Stomach (tissue), 9 donors: ENCODE data around the gene KHK. TPM values are rescaled to one million over a fixed set of nuclear protein-coding genes. Genes with fewer than 3 reads are reported as not detected.
"Not testable (repeated sequence)": the region's sequence is repeated elsewhere in the genome, so short reads cannot be mapped to it uniquely, and the experiment has no call there.

ENCODE experiments used
- DNase-seq, 2 donors: peaks; one replicate each; pipeline versions ENCODE4 v3.0.0 to v3.0.0-alpha.2; 2013 to 2019
- H3K27ac ChIP-seq, 5 donors: fragments of 200-600 bp in 4 of 5; sonication (generic) in 4 of 5; one replicate each; pipeline ENCODE4 v1.5.1; 2013 to 2019; ENCODE audit warnings: mild to moderate bottlenecking in 1 of 5, moderate library complexity in 1 of 5
- H3K27me3 ChIP-seq, 3 donors: fragments of 200-600 bp; sonication (generic); one replicate each; pipeline ENCODE4 v1.5.1; 2017 to 2019; ENCODE audit warnings: mixed run types in 1 of 3
- H3K36me3 ChIP-seq, 4 donors: fragments of 200-600 bp; sonication (generic); 1 replicate in 3 of 4; 2 replicates in 1 of 4; pipeline ENCODE4 v1.5.1; 2016 to 2019
- H3K4me1 ChIP-seq, 4 donors: fragments of 200-600 bp; sonication (generic); one replicate each; pipeline ENCODE4 v1.5.1; 2016 to 2019
- H3K4me3 ChIP-seq, 4 donors: fragments of 200-600 bp; sonication (generic) in 3 of 4; one replicate each; pipeline ENCODE4 v1.5.1; 2016 to 2019; ENCODE audit warnings: mild to moderate bottlenecking in 1 of 4
- H3K9me3 ChIP-seq, 4 donors: fragments of 200-600 bp; sonication (generic); one replicate each; pipeline ENCODE4 v1.5.1; 2016 to 2019
- EP300 ChIP-seq: sonication (generic); formaldehyde crosslinking; IDR thresholded peaks from one replicate; pipeline ENCODE4 v1.6.1; 2017; ENCODE audit warnings: antibody characterized with exemption
- POLR2A ChIP-seq, 4 donors: fragments of 450-650 bp; IDR thresholded peaks; one replicate each; pipeline ENCODE4 v1.6.1; 2016; ENCODE audit warnings: antibody characterized with exemption in 4 of 4, control low read depth in 2 of 4, mild to moderate bottlenecking in 1 of 4, moderate library complexity in 1 of 4
- POLR2AphosphoS5 ChIP-seq, 3 donors: sonication (generic); formaldehyde crosslinking; IDR thresholded peaks; one replicate each; pipeline ENCODE4 v1.6.1; 2016; ENCODE audit warnings: antibody characterized with exemption in 3 of 3
- WGBS, 5 donors: extraction: QIAGEN DNeasy Blood & Tissue Kit in 3 of 5; methylation state at CpG; one replicate each; pipeline versions ENCODE4 v1.1.5 to v1.1.7; 2013 to 2018; 5-methylcytosine and 5-hydroxymethylcytosine counted together
- intact Hi-C: fragments of 100-400 bp; cut with DNase I; formaldehyde crosslinking; loops from one replicate; pipeline ENCODE4 v1.15.1; 2023; ENCODE audit warnings: low total_unique reads
- polyA plus RNA-seq, 3 donors: library from polyadenylated mRNA; stranded (reverse); fragments of 200-250 nt; gene quantifications; one replicate each; pipeline ENCODE4 v1.2.3, GENCODE V29; 2013
- total RNA-seq, 5 donors: library from RNA; depleted of rRNA; stranded (reverse); fragments of >200 nt; gene quantifications; one replicate each; pipeline versions ENCODE4 v1.1.0 to v1.2.3, GENCODE V29; 2014 to 2016
- TF ChIP-seq, protein P1 (sequence below), 7 experiments: fragments of 450-650 bp in 4 of 7; fragments of 200-600 bp in 3 of 7; sonication (generic) in 3 of 7; IDR thresholded peaks; one replicate each; pipeline ENCODE4 v1.5.1; 2016 to 2019; ENCODE audit warnings: antibody characterized with exemption in 7 of 7, control low read depth in 2 of 7, mild to moderate bottlenecking in 1 of 7
- donor health status: healthy with polysubstance abuse.
- donor health status: Bipolar disorder and iron deficiency.
- donor health status: healthy.

Gene KHK
- total and polyA plus RNA-seq, 8 donors: 1.3 to 18.2 (median 3.5) TPM; not detected in 1

DNA sequence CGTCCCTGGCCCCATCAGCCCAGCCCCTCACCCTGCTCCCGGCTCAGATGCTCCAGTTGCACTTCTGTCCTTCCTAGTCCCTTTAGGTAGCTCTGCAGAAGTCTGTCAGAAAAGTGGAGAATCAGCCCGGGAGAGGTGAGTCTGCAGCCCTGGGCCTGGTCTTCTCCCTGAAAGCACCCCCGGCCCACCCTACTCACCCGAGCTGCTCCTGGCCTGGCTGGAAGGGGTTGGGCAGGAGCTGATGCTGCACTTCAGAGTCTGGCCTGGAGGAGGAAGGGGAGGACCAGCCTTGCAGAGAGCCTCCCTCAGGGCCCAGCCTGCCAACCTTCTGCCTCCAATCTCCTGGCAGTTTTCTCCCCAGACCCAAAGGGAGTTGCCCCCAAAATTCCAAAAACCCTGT, 15.8 kb downstream of the KHK start:
- Histone ChIP-seq H3K36me3 (peaks cover 0 to 15% (median 0%) of the 10 kb centered on the region in 4 donors), H3K9me3 (no peaks in the 10 kb centered on the region), H3K27me3 (peaks cover 0 to 25% (median 0%) of the 10 kb centered on the region in 3 donors), H3K4me3 (no peak overlapping the region), H3K27ac (no peak overlapping the region), H3K4me1 (no peaks in the 10 kb centered on the region)
- WGBS, 5 donors: 76 to 84% (median 83%) methylated on average over 4 to 5 of the region's 5 CpGs
- intact Hi-C loops: loop anchor here (5.0 to 10.0 kb wide), 2 partner anchors 82 to 180 kb away; partner anchors contain the start of gene TRIM54
- TF ChIP-seq POLR2AphosphoS5 (IDR thresholded peaks at IDR 0.05): no peak
- TF ChIP-seq, protein P1, sequence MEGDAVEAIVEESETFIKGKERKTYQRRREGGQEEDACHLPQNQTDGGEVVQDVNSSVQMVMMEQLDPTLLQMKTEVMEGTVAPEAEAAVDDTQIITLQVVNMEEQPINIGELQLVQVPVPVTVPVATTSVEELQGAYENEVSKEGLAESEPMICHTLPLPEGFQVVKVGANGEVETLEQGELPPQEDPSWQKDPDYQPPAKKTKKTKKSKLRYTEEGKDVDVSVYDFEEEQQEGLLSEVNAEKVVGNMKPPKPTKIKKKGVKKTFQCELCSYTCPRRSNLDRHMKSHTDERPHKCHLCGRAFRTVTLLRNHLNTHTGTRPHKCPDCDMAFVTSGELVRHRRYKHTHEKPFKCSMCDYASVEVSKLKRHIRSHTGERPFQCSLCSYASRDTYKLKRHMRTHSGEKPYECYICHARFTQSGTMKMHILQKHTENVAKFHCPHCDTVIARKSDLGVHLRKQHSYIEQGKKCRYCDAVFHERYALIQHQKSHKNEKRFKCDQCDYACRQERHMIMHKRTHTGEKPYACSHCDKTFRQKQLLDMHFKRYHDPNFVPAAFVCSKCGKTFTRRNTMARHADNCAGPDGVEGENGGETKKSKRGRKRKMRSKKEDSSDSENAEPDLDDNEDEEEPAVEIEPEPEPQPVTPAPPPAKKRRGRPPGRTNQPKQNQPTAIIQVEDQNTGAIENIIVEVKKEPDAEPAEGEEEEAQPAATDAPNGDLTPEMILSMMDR (IDR thresholded peaks at IDR 0.05): no peak
- no peak for TF ChIP-seq POLR2A (IDR thresholded peaks at IDR 0.05)
- TF ChIP-seq EP300: no peak
- DNase-seq: no peak

DNA sequence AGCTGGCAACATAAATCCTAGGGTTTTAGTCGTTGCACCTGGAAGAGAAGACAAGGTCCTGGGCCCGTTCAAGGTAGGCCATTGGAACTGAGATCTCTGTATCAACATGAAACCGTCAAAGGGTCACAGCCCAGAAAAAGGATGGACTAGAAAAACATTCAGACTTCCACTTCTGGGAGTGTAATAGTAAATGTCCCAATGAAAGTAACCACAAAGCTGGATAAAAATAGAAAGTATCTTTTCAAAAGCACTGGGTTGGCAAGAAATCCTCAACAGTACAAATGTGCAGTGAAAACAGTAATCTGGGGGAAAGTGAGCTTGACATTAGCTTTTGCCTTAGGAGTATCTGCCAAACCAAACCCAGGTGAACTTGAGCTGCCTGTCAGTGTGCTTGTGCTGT, 19.4 kb downstream of the KHK start:
- TF ChIP-seq, protein P1 (IDR thresholded peaks at IDR 0.05): no peak
- TF ChIP-seq POLR2AphosphoS5 (IDR thresholded peaks at IDR 0.05): no peak
- TF ChIP-seq EP300: no peak
- no peak for TF ChIP-seq POLR2A (IDR thresholded peaks at IDR 0.05)
- H3K27ac ChIP-seq: no peak overlapping the region
- H3K27me3 ChIP-seq: peaks cover 0 to 28% (median 0%) of the 10 kb centered on the region in 3 donors
- no peaks in the 10 kb centered on the region for H3K36me3 ChIP-seq
- no peak overlapping the region for H3K4me3 ChIP-seq
- 61 to 79% (median 74%) methylated on average over 3 of the region's 3 CpGs for WGBS, 5 donors
- no peaks in the 10 kb centered on the region for H3K9me3 ChIP-seq
- intact Hi-C loops: loop anchor here (10.0 kb wide), 1 partner anchor 79 kb away; no protein-coding TSS in a partner anchor
- H3K4me1 ChIP-seq: no peaks in the 10 kb centered on the region
- no peak for DNase-seq

DNA sequence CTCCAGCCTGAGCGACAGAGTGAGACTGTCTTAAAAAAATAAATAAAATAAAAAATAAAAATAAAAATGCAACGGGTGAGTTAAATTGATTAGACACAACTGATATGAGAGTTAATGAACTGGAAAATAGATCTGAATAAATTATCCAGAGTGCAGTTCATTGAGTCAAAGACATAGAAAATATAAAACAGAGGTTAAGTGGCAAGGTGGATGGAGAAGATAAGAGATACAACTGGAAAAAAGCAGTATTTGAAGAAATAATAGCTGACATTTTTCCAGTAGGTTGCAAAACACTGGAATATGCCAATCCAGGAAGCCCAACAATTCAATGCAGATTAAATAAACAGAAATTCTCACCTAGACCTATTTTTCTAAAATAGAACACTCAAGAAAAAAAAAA, 21.6 kb downstream of the KHK start:
- H3K4me1 ChIP-seq: no peaks in the 10 kb centered on the region
- no peak overlapping the region for H3K27ac ChIP-seq
- H3K9me3 ChIP-seq: no peaks in the 10 kb centered on the region
- TF ChIP-seq, protein P1 (IDR thresholded peaks at IDR 0.05): no peak
- no peak for TF ChIP-seq POLR2AphosphoS5 (IDR thresholded peaks at IDR 0.05)
- no peak for TF ChIP-seq EP300
- no peak for TF ChIP-seq POLR2A (IDR thresholded peaks at IDR 0.05)
- DNase-seq: no peak
- no peaks in the 10 kb centered on the region for H3K36me3 ChIP-seq
- H3K4me3 ChIP-seq: no peak overlapping the region
- WGBS, 5 donors: 77 to 90% (median 81%) methylated on average over 2 of the region's 2 CpGs
- peaks cover 0 to 28% (median 0%) of the 10 kb centered on the region in 3 donors for H3K27me3 ChIP-seq
- intact Hi-C loops: loop anchor here (10.0 kb wide), 1 partner anchor 77 kb away; no protein-coding TSS in a partner anchor

DNA sequence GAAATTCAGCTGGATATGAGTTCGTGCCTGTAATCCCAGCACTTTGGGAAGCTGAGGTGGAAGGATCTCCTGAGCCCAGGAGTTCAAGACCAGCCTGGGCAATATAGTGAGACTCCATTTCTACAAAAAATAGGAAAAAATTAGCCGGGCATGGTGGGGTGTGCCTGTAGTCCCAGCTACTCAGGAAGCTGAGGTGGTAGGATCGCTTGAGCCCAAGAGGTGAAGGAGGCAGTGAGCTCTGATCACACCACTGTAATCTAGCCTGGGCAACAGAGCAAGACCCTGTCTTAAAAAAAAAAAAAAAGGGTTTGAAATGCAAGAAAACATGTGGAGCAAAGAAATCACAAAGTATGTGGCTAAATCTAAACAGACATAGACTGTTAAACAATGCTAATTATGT, 22.5 kb downstream of the KHK start:
- Histone ChIP-seq H3K4me3 (no peak overlapping the region), H3K4me1 (no peaks in the 10 kb centered on the region), H3K27ac (no peak overlapping the region), H3K36me3 (no peaks in the 10 kb centered on the region), H3K9me3 (no peaks in the 10 kb centered on the region), H3K27me3 (peaks cover 0 to 28% (median 0%) of the 10 kb centered on the region in 3 donors)
- WGBS, 5 donors: 89 to 98% (median 94%) methylated on average over 3 of the region's 3 CpGs
- intact Hi-C loops: loop anchor here (10.0 kb wide), 1 partner anchor 76 kb away; no protein-coding TSS in a partner anchor
- no peak for DNase-seq
- TF ChIP-seq EP300 (no peak), POLR2A (IDR thresholded peaks at IDR 0.05) (no peak), POLR2AphosphoS5 (IDR thresholded peaks at IDR 0.05) (no peak)
- TF ChIP-seq, protein P1 (IDR thresholded peaks at IDR 0.05): no peak

DNA sequence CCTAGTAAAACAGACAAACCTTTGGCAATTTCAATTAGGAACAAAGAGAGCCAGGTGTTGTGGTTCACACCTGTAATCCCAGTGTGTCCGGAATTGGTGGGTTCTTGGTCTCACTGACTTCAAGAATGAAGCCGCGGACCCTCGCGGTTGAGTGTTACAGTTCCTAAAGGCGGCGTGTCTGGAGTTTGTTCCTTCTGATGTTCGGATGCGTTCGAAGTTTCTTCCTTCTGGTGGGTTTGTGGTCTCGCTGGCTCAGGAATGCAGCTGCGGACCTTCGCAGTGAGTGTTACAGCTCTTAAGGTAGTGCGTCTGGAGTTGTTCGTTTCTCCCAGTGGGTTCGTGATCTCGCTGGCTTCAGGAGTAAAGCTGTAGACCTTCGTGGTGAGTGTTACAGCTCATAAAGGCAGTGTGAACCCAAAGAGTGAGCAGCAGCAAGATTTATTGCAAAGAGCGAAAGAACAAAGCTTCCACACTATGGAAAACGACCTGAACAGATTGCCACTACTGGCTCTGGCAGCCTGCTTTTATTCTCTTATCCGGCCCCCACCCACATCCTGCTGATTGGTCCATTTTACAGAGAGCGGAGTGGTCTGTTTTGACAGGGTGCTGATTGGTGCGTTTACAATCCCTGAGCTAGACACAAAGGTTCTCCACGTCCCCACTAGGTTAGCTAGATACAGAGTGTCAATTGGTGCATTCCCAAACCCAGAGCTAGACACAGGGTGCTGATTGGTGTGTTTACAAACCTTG, 24.2 kb downstream of the KHK start:
- WGBS, 5 donors: 77 to 88% (median 86%) methylated on average over 24 of the region's 24 CpGs
- H3K4me3 ChIP-seq, intact Hi-C loops, H3K4me1 ChIP-seq, H3K9me3 ChIP-seq, DNase-seq, H3K27ac ChIP-seq, H3K36me3 ChIP-seq: not testable (repeated sequence)
- H3K27me3 ChIP-seq: peaks cover 0 to 17% (median 0%) of the 10 kb centered on the region in 3 donors

DNA sequence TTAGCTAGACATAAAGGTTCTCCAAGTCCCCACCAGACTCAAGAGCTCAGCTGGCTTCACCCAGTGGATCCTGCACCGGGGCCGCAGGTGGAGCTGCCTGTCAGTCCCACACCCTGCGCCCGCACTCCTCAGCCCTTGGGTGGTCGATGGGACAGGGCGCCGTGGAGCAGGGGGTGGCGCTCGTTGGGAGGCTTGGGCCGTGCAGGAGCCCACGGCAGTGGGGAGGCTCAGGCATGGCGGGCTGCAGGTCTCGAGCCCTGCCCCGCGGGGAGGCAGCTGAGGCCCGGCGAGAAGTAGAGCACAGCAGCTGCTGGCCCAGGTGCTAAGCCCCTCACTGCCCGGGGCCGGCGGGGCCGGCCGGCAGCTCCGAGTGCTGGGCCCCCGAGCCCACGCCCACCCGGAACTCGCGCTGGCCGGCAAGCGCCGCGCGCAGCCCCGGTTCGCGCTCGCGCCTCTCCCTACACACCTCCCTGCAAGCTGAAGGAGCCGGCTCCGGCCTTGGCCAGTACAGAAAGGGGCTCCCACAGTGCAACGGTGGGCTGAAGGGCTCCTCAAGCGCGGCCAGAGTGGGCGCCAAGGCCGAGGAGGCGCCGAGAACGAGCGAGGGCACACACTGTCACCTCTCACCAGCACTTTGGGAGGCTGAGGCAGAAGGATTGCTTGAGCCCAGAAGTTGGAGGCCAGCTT, 25.0 kb downstream of the KHK start:
- intact Hi-C loops, H3K27ac ChIP-seq, DNase-seq, H3K9me3 ChIP-seq, H3K4me1 ChIP-seq, H3K4me3 ChIP-seq, H3K36me3 ChIP-seq: not testable (repeated sequence)
- H3K27me3 ChIP-seq: peaks cover 0 to 12% (median 0%) of the 10 kb centered on the region in 3 donors
- WGBS, 5 donors: 92 to 100% (median 95%) methylated on average over 2 to 49 of the region's 49 CpGs
